Stimulated activated CD4-positive, alpha-beta T cell treated with anti-CD3 and anti-CD28 coated beads, TNF-alpha, amount 100 ng/mL, for 1 hour (primary cell): ENCODE measurements around the gene DTL.

Experiments
- DNase-seq, 3 donors: peaks; one replicate each; pipeline ENCODE4 v3.0.0-alpha.2; 2020; ENCODE audit warnings: low read depth in 3 of 3, low spot score in 1 of 3

The DTL gene

GRCh38 chr1:212035835-212036605, 472 bp downstream of the DTL start:
- DNase-seq: no peak

GRCh38 chr1:212037900-212038299, 2.4 kb downstream of the DTL start:
- no peak for DNase-seq

GRCh38 chr1:212039622-212040021, 4.1 kb downstream of the DTL start:
- no peak for DNase-seq

GRCh38 chr1:212040629-212041412, 5.3 kb downstream of the DTL start:
- no peak for DNase-seq

- DNase-seq: no peak
Measured at GRCh38 chr1:212042436-212042835, 6.9 kb downstream of the DTL start.

GRCh38 chr1:212044851-212045250, 9.3 kb downstream of the DTL start:
- no peak for DNase-seq

- DNase-seq: no peak
Measured at GRCh38 chr1:212045981-212046380, 10.4 kb downstream of the DTL start.

- DNase-seq: no peak
Measured at GRCh38 chr1:212053993-212054392, 18.4 kb downstream of the DTL start.

GRCh38 chr1:212055333-212055732, 19.8 kb downstream of the DTL start:
- no peak for DNase-seq

GRCh38 chr1:212060632-212061472, 25.3 kb downstream of the DTL start:
- DNase-seq: no peak

- no peak for DNase-seq
Measured at GRCh38 chr1:212062832-212063438, 27.4 kb downstream of the DTL start.

GRCh38 chr1:212067787-212068186, 32.2 kb downstream of the DTL start:
- DNase-seq: no peak

- DNase-seq: no peak
Measured at GRCh38 chr1:212070720-212071302, 35.3 kb downstream of the DTL start.

- no peak for DNase-seq
Measured at GRCh38 chr1:212072047-212072446, 36.5 kb downstream of the DTL start.

GRCh38 chr1:212073490-212073889, 37.9 kb downstream of the DTL start:
- no peak for DNase-seq

GRCh38 chr1:212074313-212074712, 38.8 kb downstream of the DTL start:
- DNase-seq: no peak

- DNase-seq: no peak
Measured at GRCh38 chr1:212074856-212075255, 39.3 kb downstream of the DTL start.

- DNase-seq: no peak
Measured at GRCh38 chr1:212077028-212077427, 41.5 kb downstream of the DTL start.

GRCh38 chr1:212078826-212079225, 43.3 kb downstream of the DTL start:
- DNase-seq: no peak

GRCh38 chr1:212082765-212083406, 47.3 kb downstream of the DTL start:
- DNase-seq: no peak
